GM12874 (cell line): ENCODE measurements around the gene KAT6B.

Experiments used
- CTCF ChIP-seq: IDR thresholded peaks from 2 replicates; pipeline ENCODE4 v1.5.1; 2011; ENCODE audit warnings: low read depth, mild to moderate bottlenecking, control low read depth, low read length, moderate library complexity; ENCODE audit not compliant: insufficient read depth

The KAT6B gene

DNA sequence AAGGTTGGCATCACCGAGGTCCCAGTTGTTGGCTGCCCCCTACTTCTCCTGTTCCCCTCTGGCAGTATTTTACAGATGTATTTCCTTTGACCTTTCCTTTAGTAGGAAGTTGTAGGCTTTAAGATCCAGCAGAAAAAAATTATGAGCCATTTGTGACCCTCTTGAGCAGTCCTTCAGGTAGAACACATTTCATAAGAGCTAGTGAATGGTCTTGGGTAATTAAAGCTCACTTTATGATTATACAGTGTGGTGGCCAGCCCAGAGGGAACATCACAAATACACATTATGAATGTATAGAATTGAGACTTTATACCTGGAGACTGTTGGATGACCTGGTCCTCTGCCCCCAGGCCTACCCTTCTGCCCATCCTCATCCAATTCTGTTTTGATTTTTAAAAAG lies 57.0 kb downstream of the KAT6B start:
- no peak for TF ChIP-seq CTCF

GRCh38 chr10:74887614-74888284 lies 61.3 kb downstream of the KAT6B start:
- no peak for TF ChIP-seq CTCF

- no peak for TF ChIP-seq CTCF
These were observed 62.7 kb downstream of the KAT6B start for GRCh38 chr10:74888962-74889661.

DNA sequence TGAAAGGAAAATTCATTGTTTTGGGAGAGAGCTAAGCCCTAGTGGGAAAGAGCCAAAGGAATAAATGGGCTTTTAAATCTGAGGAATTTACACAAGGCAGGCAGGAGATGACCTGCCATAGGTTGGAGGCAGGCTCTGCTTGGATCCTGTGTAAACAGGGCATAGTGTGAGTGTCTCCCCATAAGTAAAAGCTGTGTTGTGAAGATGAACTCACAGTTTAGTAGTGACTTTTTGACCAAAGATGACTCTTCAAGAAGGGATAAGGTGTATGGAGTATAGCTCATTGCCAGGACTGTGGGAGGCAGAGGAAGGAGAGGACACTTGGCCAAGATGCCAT lies 63.2 kb downstream of the KAT6B start:
- TF ChIP-seq CTCF, result no peak

DNA sequence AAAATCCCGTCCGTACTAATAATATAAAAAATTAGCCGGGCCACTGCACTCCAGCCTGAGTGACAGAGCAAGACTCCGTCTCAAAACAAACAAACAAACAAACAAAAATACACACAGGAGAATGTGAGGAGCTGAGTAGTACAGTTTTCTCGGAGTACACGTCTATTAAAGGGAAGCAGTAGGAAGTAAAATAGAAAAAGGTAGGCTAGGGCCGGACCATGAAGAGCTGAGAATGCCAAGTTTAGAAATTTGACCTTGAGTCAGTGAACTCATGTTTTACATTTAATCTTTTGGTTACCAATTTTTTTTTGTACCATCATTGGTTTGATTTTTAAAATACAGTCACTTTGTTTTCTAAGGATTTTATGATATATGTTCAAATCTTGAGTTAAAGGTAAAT lies 64.1 kb downstream of the KAT6B start:
- no peak for TF ChIP-seq CTCF

DNA sequence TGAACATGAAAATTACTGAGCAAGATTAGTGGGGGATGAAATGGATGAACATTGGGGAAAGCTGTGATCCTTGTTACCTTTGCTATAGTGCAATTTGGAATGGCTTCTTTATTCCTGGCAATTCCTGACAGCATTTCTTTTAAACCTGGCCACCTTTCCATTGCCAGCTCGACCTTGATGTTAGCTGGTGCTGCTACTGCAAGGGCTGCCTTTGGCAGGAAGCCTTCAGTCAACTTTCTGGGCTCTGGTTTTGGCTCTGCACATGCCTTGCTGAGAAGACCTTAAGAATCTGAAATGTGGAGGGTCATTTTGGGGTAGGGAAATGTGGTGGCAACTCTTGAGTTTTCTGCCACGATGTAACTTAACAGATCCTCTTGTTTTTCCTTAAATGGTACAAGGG lies 64.7 kb downstream of the KAT6B start:
- TF ChIP-seq CTCF, result no peak

DNA sequence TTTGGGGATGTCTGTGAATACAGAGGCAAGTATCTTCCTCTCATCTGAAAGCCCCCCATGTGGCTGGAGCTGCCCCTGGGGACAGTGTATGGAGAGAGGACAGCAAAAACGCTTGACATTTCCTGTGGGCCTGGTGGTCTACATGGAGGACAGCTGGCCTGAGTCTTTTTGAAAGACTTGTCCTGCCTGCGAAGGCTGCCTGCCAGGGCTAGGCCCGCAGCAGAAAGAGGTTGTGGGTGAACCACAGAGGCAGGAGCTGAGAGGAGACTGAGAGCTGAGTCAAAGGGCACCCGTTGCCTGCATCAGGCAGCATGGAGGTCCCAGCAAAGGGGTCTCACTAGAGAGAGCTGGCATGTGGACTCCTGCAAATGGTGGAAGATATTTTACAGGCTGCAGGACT lies 66.4 kb downstream of the KAT6B start:
- no peak for TF ChIP-seq CTCF
